ENCODE results near the gene FAM83D.

- no peak for TF ChIP-seq CTCF (IDR thresholded peaks at IDR 0.05; ENCODE audit: low read length)
- no peak for TF ChIP-seq EZH2phosphoT487 (IDR thresholded peaks at IDR 0.05; ENCODE audit: low read length)
- TF ChIP-seq EZH2 (optimal IDR thresholded peaks at IDR 0.05; ENCODE audit: low read depth, low read length) = no peak
Measured at GRCh38 chr20:38935285-38935684, 9.1 kb downstream of the FAM83D start.
